Measurements from ENCODE around the gene STAC3.

Gene STAC3

DNA sequence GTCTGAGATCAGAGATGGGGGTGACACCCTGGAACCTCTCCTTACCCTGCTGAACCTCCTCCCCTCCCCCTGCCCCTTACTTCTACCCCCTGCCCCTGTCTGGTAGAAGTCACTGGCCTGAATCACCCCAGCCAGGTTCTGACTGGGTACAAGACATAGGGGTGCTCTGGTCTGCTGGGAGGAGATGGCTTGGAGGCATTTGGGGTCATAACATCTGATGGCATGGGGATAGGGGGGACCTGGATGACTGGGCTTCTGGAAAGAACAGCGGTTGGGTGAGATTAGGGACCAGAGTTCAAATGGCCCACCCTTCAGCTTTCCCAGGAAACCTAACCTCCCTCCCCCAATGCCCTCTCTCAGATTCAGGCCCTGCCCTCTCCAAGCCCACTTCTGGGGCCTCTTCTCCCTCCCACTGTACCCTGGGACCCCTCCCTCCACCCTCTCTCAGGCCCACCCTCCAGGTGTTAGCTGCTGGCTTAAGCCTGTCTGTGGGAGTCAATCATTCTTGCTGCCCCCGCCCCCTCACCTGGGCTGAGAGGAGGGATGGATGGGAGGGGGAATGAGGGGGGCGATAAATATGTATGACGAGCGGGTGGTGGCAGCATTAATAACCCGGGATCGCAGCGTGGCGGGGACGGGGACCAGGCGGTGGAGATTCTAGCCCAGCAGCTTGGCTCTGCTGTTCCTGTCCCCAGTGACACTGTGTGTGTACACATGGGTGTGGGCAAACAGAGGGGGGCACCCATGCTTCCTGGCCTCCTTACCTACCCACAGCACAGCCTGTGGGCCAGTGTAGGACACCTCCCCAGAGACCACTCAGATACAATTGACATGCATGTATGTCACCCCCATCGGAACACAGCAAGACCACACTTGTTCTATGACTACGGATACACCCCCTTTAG, 28.4 kb downstream of the STAC3 start:
- DNase-seq, result peak in 1 of 2 experiments; percentile 18

DNA sequence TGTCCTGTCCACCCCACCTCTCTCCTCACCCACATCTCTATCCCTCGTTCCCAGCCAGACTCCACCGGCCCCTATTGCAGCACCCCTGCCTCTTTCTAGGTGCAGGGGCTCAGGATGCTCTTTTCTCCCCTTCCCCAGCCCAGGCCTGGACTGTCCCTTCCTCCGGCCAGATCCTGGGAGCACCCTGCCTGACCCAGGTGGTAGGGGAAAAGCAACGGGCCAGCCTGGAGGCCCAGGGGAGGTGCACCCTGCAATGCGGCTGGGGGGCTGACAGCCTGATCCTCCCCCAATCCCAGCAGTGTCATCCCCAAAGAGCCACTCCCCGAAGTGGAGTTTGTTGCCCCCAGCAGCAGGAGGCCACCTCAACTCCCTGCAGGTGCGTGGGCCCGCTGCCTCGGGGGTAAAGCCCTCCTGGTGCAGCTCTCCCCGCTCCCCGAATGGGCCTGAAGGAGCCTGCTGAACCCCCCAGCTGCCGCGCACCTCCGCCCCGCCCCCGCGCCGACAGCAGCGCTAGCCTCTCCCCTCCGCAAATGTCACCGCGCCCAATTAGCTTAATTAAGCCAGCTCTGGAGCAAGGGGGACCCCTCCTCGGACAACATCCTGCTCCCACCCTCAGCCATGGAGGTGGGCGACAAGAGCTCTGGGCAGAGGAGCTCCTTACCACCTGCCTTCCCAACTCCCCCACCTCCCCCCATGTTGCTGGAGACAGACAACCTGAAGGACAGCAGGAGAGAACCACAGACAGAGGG, 29.6 kb downstream of the STAC3 start:
- peak in 1 of 2 experiments; percentile 35 for DNase-seq

DNA sequence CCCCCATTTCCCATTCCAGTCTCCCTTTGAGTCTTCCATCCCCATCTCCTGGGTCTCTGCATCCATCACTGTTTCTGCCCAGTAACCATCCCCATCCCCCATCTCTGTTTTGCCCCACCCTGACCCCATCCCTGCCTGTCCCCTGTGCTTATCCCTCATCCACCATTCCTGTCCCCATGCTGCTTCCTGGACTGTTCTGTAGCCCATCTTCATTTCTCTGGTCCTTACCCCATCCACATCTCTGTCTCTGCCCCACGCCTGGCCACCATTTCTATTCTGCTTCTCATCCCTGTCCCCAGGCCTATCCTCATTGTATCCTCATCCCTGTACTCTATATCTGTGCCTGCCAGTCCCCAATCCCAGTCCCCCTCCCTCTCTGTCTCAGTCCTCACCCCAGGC, 30.2 kb downstream of the STAC3 start:
- peak in 1 of 2 experiments; percentile 20 for DNase-seq

DNA sequence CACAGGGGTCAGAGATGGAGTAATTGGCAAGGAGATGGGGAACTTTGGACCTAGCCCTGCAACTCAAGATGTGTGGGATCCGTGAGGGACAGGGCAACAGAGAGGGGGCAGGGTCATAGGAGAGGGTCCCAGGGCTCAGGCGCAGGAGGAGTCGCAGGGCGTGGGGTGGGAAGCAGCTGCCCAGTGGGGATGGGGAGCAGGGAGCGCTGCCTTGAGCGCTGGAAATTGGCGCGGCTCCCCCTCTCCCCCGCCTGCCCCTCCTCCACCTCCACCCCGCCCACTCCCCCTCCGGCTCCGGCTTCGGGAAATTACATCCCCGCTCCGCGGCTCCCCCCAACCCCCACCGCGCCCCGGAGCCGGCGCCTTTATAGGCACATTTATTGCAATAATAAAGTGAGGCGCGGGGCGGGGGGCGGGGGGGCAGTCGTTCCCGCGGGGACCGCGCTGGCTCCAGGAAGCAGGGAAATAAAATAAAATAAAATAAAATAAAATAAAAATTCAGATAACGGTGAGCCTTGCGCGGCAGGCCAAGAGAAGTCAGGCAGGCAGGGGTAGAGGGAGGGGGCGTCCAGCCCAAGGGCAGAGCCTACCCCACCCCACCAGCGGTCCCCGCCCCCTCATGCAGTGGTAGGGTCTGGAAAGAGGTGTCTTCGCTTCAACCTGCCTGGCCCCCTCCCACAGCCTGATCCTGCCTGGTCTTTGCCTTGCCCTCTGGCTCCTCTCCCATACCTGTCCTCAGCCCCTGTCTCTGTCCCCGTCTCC, 30.8 kb downstream of the STAC3 start:
- DNase-seq, result peak in 1 of 2 experiments; percentile 20

DNA sequence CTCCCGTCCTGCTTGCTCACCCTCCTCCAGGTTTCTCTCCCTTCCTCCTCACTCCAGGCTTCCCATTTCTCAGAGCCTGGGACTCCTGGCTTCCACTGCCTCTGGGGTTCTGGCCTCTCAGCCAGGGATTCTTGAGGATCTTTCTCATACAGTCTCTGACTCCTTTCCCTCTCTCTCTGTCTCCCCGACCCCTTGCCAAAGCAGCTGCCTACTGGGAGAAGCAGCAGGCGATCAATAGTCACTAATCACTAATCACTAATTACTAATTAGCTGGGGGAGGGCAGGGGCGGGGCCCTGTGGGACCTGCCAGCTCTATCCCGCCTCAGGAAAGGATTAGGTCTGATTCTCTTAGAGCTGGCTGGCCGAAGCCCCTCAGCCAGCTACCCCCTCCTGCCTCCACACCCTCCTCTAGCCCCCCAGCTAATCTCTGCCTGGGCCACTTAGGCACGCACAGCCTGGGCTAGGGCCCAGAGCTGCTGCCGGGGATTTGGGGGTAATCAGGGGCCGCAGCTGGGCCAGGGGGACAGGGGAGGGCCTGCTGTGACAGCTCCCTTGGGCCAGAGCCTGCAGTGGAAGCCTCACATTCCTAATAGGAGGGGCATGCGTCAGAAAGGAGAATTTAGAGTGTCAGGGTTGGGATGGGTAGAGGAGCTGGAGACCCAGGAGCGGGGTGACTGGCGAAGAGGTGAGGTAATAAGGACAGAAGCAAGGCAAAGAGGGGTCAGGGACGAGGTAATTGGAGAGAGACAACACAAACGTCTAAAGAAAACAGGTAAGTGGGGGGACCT, 31.6 kb downstream of the STAC3 start:
- peak in 1 of 2 experiments; percentile 18 for DNase-seq

DNA sequence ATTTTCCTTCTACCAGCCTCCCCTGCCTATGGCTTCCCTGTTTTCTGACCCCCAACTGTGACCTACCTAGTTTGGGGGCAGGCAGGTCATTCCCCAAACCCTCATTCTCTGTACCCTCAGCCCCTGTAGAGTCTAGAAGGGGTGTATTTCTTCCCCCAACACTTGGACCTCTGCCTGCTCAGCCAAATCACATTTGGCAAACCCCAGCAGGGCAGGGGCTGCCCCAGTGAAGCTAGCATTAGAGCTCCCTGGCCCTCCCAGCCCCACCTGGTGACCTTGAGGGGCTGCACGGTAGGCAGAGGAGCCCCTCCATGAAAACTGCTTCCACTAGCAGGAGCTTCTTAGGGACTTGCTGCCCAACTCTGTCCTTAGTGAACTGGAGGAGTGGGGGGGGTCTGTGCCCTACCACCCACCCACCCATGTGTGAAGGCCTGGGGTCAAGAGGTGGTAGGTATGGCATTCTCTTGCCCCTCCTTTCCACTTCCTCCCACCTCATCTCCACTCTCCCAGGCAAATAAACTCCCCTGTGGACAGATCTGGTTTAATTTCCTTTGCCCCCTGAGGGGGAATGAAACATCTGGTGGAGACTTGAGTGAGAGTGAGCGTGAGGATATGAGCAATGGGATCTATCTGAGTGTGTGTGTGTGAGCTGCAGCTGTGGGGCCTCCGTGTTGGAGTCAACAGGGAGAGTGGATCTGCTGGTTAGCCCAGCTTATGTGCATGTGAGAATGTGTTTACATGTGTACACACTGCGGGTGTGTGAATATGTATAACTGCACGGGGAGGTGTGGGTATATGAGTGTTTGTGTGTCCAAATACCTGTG, 32.7 kb downstream of the STAC3 start:
- peak in 1 of 2 experiments; percentile 27 for DNase-seq

DNA sequence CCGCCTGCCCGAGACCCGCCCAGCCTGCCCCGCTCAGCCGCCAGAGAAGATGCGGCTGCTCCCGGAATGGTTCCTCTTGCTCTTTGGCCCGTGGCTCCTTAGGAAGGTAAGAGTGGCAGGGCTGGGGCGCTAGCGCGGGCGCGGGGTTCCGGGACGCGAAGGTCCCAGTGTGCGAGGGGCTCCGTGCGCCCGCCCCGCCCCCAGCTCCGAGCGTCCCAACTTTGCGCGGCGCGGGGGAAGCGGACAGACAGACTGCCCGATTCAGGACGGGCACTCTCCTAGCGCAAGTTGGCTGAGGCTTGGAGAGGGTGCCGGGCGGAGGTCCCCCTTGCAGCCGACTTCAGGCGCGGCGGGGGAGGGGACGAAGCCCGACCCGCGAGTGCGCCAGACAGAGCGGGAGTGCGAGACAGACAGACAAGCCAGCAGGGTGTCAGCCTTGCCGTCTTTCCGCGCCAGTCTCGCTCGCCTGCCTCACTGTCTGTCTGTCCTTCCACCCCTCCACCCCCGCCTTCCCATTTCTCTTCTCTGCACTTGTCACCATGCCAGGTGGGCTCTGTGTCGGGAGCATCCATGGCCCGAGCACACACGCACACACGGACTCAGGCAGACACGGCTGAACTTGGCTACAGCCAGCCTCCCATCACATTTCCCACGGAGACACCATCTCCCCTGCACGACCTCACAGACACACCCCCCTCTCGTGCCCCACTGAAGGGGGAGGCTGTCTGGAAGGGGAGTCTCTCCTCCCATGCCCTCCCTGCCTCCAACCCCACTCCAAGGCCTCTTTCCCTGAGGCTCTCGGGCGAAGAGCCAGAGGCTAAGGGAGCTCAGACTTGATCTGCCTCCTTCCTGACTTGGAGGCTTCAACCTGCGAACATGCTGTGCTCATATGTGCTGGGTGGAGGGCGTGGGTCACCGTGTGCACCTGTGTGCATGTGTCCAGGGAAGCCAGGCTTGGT, 33.8 kb downstream of the STAC3 start:
- DNase-seq, result peak; percentile 45 to 49

DNA sequence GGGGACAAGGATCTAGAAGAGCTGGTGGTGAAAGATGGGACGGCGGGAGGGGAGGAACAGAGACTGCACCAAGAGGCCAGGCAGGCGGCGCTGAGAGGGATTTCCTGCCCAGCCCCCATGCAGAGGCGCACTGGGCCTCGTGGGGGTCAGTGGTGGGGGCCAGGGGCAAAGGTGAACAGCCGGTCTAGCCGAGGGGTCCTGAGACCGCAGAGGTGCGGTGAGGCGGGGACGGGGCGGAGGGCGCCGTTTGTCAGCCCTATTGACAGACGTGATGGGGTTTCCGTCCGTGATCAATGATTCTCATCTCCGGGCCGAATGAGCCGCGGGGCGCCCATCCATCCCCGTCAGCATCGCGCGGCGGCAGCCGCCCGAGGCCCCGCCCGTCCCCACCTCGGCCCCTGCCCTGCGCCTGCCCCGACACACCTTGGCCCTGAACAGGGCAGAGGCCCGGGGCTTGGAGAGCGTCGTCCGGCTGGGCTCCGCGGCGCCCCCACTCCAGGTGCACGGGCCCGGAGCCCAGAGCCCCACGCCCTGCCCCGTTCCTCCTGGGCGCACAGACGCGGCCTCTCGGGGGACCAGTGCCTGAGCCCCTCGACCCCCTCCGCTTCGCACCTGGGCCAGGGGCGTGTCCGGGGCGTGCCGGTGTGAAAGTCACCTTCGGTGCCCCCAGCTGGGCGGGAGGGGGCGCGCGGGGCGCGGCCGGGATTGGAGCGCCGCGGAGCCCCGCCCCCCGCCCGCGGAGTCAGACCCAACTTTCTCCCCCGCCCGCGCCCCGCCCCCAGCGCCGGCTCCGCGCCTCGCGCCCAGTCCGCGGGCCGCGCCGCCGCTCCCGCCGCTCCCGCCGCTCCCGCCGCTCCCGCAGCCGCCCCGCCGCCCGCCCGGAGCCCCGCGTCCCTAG, 34.7 kb downstream of the STAC3 start, which contains the start of gene NXPH4:
NXPH4 (plus strand) TSS at position 781 of the 898 bp plus-strand sequence. CDS start 176 bp downstream, outside the sequence.
- peak; percentile 62 to 70 for DNase-seq

DNA sequence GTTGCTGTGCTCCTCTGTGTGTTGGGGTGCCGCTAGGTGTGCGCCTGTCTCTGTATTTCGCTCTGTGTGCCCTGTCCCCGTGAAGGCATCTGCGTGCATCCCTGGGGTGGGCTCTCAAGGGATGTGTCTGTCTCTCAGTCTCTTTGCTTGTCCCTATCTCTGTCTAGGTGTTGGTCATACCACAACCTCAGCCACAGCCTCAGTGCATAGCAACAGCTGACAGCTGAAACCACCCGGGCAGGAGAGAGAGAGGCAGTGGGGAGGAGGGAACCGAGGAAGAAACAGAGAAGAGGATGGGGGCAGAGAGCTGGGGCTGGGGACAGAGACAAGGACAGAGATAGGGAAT, 35.3 kb downstream of the STAC3 start:
- peak; percentile 56 to 61 for DNase-seq

DNA sequence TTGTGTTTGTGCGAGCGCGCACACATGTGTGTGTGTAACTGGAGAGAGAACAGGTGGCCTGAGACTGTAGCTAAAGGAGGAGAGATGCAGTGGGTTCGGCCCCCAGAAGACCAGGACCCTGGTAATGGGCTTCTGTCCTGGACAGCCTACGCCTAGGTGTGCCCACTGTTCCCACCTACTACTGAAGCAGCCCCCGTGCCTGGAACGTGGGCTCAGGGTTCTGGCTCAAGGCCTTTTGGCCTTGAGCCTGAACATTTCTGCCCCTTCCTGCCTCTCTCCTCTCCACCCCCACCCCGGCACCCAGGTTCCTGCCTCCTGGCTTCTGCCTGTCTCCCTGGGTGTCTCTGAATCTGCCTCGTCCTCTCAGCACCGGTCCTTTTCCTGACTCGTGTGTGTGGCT, 35.9 kb downstream of the STAC3 start:
- no peak for DNase-seq

DNA sequence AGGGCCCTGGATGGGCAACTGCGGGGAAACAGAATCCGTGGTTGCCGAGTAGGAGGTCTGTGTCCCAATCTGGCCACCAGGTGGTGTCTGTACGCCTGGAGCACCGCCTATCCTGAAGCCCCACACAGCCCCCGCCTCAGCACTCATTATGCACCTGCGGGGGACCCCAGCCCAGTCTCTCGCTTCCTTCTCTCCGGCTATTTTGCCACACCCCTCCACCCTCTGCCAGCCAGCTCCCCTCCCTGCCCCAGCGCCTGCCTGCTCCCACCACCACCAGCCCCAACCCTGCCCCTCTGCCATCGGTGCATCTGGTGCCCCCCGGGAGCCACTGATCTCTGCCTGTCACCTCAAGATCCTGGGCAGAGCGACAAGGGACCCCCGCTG, 36.6 kb downstream of the STAC3 start:
- DNase-seq, result peak; percentile 77 to 82

DNA sequence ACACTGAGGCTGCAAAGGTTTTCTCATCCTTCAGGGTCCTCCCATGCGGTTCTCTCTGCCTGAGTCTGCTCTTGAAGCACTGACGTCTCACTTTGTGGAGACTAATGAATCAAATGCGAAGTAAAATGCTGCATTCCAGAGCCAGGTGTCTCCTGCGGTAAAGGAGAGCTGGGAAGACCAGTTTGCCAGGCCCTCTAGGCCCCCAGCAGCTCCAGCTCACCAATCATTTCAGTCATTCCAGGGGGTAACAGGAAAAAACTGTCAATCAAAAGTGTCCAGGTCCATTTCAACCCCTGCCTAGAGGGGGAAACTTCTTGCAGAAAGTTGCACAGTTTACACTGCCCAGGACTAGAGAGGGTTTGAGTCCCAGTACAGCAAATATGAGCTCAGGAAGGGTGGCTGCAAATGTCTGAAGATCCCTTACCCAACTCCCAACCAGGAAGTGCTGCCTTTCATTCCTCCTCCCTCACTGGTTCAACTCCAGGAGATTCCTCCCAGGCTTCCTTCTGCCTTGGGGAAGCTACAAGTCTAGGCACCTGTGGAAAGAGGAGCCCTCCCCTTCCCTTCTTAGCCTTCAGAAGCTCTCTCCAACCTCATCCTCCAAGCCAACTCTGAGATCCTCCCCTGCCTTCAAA, 37.1 kb downstream of the STAC3 start:
- no peak for DNase-seq

DNA sequence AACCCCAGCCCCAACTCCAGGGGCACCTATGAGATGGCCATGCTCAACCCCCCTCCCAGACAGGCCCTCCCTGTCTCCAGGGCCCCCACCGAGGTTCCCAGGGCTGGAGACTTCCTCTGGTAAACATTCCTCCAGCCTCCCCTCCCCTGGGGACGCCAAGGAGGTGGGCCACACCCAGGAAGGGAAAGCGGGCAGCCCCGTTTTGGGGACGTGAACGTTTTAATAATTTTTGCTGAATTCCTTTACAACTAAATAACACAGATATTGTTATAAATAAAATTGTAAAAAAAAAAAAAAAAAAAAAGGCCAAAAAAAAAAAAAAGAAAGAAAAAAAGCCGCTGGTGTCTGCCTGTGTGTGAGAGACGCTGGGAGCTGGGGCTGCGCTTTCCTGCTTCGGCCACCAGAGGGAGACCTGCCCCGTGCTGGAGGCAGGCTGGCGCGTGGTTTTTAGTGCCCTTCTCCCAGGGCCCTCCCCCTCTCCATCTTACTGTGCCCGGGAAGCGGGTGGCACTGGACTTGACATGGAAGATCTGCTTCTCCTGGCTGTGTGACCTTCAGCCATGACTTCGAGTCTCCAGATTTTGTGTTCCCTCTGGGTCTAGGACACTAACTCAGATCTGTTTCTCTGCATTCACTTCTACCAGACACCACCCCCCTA, 37.8 kb downstream of the STAC3 start:
- peak; percentile 88 to 91 for DNase-seq

DNA sequence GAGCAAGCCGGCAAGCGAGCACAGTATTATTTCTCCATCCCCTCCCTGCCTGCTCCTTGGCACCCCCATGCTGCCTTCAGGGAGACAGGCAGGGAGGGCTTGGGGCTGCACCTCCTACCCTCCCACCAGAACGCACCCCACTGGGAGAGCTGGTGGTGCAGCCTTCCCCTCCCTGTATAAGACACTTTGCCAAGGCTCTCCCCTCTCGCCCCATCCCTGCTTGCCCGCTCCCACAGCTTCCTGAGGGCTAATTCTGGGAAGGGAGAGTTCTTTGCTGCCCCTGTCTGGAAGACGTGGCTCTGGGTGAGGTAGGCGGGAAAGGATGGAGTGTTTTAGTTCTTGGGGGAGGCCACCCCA, 38.3 kb downstream of the STAC3 start:
- DNase-seq, result no peak

DNA sequence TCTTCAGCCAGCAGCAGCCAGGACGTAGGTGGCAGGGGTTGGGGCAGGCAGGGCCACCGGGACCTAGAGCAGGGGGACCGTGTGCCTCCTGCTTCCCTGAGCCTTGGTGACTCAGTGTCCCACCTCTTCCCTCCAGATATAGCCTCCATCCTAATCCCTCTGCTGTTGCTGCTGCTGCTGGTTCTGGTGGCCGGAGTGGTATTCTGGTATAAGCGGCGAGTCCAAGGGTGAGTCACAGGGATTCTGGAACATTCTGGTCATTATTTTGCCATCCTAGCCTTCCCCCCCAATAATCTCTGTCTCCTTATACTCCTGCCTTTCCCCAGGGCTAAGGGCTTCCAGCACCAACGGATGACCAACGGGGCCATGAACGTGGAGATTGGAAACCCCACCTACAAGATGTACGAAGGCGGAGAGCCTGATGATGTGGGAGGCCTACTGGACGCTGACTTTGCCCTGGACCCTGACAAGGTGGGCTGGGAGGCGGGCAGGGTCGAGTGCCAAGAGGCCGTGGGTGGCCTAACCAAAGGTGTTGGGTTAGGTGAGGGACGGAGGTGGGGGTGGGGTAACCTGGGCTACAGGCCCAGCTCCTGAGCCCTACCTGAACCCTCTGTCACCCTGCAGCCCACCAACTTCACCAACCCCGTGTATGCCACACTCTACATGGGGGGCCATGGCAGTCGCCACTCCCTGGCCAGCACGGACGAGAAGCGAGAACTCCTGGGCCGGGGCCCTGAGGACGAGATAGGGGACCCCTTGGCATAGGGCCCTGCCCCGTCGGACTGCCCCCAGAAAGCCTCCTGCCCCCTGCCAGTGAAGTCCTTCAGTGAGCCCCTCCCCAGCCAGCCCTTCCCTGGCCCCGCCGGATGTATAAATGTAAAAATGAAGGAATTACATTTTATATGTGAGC, 38.9 kb downstream of the STAC3 start:
- DNase-seq, result no peak

DNA sequence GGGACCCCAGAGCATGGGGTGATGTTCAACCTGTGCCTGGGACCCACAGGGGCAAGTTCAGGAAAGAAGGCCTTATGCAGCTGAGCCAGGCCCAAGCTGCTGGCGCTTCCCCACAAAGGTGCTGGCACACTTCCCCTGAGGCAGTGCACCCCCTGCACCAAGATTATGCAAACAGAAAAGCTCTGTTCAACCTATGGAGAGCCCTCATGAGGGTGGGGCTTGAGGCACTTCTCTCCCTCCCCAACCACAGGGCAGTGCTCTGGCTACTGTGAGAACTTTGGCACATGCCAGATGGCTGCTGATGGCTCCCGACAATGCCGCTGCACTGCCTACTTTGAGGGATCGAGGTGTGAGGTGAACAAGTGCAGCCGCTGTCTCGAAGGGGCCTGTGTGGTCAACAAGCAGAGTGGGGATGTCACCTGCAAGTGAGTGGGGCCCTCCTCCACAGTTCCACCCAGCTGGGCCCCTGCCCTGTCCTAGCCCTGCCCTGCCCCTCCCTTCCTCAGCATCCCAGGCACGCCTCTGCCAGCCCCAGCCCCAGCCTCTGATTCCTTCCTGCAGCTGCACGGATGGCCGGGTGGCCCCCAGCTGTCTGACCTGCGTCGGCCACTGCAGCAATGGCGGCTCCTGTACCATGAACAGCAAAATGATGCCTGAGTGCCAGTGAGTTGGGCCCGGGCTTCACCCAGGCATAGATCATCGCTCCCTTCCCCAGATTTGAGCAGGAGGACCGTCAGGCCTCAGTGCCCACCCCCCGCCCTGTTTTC, 39.9 kb downstream of the STAC3 start:
- no peak for DNase-seq

Measured in activated T-cell treated with anti-CD3 and anti-CD28 coated beads, Interleukin-2, amount 50 U/mL, for 48 hours (primary cell).